Activated CD8-positive, alpha-beta memory T cell treated with anti-CD3 and anti-CD28 coated beads, Interleukin-2, amount 50 U/mL, for 48 hours (primary cell): ENCODE measurements around the gene SRPK3.
"Not testable (repeated sequence)": the region's sequence is repeated elsewhere in the genome, so short reads cannot be mapped to it uniquely, and the experiment has no call there.

ENCODE experiments used
- DNase-seq: peaks from one replicate; pipeline ENCODE4 v3.0.0-alpha.2; 2020

Gene SRPK3, protein sequence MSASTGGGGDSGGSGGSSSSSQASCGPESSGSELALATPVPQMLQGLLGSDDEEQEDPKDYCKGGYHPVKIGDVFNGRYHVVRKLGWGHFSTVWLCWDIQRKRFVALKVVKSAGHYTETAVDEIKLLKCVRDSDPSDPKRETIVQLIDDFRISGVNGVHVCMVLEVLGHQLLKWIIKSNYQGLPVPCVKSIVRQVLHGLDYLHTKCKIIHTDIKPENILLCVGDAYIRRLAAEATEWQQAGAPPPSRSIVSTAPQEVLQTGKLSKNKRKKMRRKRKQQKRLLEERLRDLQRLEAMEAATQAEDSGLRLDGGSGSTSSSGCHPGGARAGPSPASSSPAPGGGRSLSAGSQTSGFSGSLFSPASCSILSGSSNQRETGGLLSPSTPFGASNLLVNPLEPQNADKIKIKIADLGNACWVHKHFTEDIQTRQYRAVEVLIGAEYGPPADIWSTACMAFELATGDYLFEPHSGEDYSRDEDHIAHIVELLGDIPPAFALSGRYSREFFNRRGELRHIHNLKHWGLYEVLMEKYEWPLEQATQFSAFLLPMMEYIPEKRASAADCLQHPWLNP

DNA sequence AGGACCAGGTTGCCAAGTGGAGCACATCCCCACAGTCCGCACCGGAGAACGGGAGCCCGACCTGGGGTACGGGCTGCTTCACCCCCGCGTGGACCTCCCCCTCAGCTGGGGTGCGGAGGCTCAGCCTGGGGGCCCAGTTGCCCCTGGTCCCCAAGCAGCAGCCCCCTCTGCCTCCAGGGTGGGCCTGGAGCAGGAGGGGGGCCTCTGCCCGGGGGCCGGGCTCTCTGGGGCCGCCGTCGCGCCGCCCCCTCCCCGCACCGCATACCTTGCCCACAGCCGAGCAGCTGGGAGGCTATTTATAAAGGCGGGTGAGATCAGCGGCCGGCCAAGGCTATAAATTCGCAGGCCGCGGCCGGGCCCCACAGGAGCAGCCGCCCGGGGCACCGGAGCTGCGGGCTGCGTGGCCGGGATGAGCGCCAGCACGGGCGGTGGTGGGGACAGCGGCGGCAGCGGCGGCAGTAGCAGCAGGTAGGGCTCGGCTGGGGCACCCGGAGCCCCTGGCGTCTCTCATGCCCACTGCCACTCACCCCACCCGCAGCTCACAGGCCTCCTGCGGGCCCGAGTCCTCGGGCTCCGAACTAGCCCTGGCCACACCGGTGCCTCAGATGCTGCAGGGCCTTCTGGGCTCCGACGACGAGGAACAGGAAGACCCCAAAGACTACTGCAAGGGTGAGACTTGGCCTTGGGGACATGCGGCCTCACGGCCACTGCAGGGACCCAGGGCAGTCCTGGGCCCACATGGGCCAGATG lies at the start of gene SRPK3:
TSS of gene SRPK3 (plus strand) at position 364 of the 750 bp plus-strand sequence. CDS start at position 410, 46 bp downstream.
- DNase-seq, result no peak

GRCh38 chrX:153731117-153731844 lies 49.6 kb upstream of the SRPK3 start:
- DNase-seq, result no peak

DNA sequence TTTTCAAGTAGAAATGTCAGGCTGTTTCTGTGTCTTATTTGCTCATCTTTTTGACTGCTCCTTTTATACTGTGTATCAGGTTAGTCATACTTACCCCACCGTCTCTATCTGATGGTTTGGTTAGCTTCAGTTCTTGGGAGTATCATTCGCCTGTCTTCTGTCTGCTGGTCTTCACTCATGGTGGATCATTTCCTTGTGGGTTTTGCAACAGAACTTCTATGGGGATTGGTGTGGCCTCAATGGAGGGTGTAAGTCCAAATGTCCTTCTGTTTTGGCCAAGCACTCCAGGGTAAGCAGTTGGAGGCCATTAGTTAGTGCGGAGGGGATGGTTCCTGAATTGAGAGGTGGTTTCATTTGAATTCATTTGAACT lies 49.0 kb upstream of the SRPK3 start:
- no peak for DNase-seq

DNA sequence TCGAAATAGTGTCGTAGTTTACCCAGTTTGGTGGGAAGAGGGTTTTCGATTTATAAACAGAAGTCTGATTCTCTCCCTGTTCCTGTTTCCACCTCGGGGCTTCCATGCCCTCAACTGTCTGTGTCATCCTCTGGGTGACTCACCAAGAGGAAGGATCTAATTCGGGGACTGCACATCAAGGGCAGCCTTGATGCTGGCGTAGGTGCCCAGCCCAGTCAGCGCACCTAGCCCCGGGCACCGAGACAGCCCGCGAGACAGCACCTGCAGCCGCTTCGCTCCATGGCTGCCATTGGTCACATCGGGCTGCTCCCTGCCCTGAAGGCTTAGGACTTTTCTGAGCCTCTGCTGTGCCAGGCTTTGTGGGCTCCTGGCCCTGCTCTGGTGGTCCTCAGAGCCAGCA lies 48.4 kb upstream of the SRPK3 start:
- DNase-seq, result no peak

DNA sequence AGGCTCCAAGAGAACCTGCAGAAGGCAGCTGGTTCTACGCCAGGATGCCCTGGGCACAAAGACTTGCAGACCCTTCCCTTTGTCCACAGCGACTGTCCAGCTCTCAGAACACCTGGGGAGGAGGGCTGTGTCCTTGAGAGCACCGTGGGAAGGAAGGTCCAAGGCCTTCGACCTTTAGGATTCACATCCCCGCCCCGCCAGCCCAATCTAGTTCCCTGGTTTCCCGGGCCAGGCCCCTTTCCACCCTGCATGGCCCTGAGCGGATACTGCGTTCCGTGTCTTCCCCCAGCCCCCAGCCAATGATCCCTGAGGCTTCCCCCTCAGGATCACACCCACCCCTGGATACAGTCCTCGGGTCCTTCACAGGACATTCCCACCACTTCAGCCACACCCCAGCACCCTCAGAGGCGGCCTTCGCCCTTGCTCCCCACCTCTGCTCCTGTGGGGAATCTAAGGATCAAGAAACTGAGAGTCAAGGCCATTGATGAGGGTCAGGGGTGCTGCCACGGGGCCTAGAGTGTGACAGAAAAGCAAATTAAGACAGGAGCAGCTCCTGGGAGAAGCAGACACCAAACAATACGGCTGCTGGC lies 47.1 kb upstream of the SRPK3 start:
- no peak for DNase-seq

DNA sequence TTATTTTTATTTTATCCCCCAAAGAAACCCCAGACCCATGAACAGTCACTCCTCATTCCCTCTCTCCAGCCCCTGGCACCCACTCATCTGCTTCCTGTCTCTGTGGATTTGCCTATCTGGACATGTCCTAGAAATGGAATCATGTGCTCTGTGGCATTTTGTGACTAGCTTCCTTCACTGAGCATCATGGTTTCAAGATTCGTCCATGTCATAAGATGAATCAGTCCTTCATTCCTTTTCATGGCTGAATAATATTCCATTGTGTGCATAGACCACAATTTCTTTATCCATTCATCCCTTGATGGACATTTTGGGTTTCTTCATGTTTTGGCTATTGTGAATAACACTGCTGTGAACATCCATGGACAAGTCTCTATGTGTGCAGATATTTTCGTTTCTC lies 46.0 kb upstream of the SRPK3 start:
- no peak for DNase-seq

DNA sequence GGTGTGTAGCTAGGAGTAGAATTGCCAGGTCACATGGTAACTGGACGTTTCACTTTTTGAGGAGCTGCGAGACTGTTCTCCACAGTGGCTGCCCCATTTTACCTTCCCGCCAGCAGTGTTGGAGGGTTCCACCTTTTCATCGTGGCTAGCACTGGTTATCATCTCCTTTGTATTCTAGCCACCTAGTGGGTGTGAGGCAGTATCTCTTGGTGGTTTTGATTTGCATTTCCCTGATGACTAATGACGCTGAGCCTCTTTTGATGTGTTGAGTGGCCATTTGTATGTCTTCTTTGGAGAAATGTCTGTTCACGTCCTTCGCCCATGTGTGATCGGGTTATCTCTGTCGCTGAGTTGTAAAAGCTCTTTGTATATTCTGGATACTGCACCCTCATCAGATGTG lies 45.6 kb upstream of the SRPK3 start:
- DNase-seq, result no peak

GRCh38 chrX:153736071-153736820 lies 44.6 kb upstream of the SRPK3 start:
- DNase-seq, result no peak

DNA sequence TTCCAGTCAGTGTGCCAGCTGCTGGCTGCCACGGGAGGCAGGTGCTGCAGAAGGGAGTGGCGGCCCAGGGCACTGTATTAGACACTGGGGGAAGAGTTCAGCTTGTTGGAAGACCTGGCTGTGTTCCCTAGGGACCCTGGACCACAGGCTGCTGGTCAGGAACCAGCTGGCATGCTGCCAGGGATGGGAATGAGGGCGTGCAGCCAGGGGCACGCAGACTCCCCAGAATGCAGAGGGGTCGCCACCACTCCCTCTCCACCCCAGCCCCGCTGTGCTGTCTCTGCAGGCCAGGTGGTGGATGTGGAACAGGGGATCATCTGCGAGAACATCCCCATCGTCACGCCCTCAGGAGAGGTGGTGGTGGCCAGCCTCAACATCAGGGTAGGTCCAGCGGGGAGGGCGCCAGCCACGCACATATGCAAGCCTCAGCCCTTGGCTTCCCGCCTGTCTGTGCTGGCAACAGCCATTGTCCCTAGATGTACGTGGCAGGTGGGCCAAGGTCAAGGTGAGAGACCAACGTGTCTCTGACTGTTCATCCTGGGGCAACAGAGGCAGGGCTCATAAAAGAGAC lies 43.9 kb upstream of the SRPK3 start:
- DNase-seq, result no peak

DNA sequence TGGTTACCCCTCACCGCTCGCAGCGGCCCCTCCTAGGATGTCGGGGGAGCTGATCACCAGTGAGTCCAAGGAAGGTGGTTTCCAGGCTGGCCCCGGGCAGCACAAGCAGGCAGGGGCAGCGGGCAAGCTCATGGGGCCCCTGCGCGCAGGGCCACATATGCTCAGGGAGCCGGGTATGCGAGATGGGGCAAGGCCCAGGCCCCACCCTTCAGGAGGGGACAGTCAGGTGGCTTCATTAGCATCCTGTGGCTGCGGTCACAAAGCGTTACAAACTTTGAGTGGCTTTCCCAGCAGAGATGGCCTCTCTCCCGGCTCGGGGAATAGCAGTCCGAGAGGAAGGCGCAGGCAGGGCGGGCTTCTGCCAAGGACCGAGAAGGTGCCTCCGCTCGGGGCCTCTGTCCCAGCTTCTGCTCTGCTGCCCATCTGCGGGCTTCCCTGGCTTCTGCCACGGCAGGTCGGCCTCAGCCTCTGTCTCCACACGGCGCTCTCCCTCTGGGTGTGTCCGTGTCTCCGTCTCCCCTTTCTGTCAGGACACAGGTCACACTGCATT lies 42.7 kb upstream of the SRPK3 start:
- no peak for DNase-seq

DNA sequence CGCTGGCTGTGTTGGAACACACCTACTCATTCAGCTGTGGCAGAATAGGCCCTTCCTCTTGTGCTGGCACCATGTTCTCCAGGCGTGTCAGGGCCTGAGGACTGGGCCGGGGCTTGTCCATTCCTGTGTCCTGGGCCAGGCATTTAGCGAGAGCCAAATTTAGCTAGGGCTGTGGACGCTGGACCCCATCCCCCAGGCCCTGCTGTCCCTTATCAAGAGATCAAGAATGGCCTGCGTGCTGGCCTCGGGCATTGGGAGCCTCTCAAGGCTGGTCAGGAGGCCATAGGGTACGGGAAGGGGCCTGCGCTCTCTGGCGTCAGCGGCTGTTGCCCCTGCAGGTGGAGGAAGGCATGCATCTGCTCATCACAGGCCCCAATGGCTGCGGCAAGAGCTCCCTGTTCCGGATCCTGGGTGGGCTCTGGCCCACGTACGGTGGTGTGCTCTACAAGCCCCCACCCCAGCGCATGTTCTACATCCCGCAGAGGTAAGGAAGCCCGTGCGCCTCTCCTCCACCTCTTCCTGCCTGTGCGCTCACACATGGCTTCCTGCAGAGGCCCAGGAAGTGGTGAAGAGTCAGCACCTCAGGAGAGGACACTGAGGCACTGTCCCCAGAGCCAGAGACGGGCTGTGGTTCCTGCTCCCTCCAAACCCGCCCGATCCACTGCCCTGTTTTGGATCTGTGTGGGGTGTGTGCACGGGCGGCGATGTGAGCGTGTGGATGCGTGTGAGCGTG lies 40.9 kb upstream of the SRPK3 start:
- no peak for DNase-seq

DNA sequence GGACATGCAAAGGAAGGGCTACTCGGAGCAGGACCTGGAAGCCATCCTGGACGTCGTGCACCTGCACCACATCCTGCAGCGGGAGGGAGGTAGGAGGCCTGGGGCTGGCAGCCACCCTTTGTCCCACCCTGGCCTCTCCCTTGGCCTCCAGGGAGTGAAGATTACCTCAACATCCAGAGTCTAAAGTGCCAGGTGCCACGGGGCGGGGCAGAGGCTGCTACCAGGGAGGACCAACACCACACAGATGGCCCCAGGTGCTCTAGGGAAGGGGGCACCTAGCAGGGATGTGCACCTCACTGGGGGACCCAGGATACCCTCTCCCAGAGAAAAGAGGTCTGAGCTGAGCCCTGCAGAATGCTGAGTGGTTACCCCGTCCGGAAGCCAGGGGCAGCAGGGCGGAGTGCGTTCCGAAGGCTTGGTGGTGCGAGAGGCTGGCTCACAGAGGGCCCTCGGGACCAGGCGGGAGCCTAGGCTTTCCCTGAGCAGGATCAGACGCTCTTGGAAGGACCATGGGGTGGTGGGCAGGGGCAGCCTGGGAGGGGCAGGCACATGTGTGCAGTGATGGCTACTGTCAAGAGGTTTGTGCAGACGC lies 40.1 kb upstream of the SRPK3 start:
- no peak for DNase-seq

- DNase-seq, result no peak
Measured at GRCh38 chrX:153741446-153741845, 39.4 kb upstream of the SRPK3 start.

DNA sequence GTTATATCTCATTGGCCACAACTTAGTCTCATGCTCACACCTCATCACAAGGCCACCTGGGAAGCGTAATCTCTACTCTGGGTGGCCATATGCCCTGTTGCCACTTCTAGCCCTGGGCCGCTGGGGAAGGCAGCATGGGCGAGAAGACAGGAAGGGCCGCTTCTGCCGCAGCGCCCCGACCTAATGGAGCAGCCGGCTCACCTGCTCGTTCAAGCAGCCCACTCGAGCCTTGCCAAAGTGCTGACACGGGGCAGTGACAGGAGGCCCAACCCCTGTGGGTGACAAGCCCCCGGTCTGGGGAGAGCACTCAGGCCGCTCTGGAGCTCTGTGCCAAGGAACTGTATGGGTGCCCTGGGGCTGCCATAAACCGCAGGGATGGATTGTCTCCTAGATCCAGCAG lies 38.7 kb upstream of the SRPK3 start:
- not testable (repeated sequence) for DNase-seq

- not testable (repeated sequence) for DNase-seq
Measured at GRCh38 chrX:153742796-153743467, 37.9 kb upstream of the SRPK3 start.

GRCh38 chrX:153743468-153744209 lies 37.2 kb upstream of the SRPK3 start:
- DNase-seq, result not testable (repeated sequence)

- DNase-seq, result no peak
Measured at GRCh38 chrX:153744210-153745066, 36.4 kb upstream of the SRPK3 start.

DNA sequence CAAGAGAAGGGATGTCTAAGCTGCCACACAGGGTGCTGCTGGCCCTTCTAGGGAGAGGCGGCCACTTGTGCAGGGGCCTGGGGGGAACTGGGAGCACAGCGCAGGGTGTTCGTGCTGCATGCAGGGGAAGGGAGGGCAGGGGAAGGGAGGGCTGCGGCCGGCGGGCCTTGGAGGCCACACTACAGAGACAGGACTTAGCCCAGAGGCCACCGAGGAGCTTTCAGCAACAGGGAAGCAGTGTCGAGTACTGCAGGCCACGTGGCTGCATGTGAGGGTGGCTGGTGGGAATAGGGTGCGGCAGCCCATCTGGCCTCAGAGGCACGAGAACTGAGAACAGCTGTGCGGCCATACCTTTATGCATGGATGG lies 35.8 kb upstream of the SRPK3 start:
- not testable (repeated sequence) for DNase-seq
